GM12874 (cell line): ENCODE results near the gene GEMIN7.

ENCODE experiments used
- TF ChIP-seq, protein P1 (sequence below): IDR thresholded peaks from 2 replicates; pipeline ENCODE4 v1.5.1; 2011; ENCODE audit warnings: low read depth, mild to moderate bottlenecking, control low read depth, low read length, moderate library complexity; ENCODE audit not compliant: insufficient read depth

Gene GEMIN7

DNA sequence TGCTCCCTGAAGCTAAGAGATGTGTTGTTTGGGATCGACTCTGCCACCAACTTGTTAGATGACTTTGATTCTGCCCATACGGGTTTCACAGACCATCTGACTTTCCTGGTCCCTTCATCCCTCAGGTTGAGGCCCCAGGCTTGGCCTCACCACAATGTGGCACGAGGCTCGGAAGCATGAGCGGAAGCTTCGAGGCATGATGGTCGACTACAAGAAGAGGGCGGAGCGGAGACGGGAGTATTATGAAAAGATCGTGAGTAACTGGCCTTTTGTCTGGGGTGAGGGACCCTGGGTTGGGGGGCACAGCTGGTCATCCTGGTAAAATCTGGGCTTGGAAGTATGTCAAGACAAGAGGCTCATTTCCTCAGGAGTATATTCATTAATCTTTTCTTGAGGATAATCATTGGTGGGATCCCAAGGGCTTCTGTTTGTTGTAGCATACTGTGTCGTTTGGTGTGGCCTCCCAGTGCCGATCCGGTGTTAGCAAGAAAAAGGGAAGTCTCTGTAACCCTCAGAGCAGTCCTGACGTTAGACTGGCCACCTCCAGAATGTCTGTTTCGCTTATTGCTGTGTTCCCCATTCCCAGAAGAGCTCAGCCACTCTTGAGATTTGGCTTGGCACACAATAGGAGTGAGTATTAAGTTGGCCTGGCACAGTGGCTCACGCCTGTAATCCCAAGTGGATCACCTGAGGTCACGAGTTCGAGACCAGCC lies 38.8 kb upstream of the GEMIN7 start:
- TF ChIP-seq, protein P1, sequence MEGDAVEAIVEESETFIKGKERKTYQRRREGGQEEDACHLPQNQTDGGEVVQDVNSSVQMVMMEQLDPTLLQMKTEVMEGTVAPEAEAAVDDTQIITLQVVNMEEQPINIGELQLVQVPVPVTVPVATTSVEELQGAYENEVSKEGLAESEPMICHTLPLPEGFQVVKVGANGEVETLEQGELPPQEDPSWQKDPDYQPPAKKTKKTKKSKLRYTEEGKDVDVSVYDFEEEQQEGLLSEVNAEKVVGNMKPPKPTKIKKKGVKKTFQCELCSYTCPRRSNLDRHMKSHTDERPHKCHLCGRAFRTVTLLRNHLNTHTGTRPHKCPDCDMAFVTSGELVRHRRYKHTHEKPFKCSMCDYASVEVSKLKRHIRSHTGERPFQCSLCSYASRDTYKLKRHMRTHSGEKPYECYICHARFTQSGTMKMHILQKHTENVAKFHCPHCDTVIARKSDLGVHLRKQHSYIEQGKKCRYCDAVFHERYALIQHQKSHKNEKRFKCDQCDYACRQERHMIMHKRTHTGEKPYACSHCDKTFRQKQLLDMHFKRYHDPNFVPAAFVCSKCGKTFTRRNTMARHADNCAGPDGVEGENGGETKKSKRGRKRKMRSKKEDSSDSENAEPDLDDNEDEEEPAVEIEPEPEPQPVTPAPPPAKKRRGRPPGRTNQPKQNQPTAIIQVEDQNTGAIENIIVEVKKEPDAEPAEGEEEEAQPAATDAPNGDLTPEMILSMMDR, result no peak

DNA sequence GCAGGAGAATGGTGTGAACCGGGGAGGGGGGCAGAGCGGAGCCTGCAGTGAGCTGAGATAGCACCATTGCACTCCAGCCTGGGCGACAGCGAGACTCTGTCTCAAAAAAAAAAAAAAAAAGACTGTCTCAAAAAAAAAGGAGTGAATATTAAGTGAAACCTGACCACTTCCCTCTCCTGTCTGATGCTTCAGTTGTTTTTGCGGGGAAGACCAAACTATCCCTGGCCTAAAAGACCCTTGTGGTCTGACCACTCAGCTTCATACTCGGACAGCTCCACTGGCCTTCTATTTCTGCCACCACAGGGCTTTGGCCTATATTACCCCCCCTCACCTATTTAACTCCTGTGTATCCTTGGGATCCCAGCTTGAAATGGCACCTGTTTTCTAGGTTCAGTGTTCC lies 37.9 kb upstream of the GEMIN7 start:
- TF ChIP-seq, protein P1, result no peak

DNA sequence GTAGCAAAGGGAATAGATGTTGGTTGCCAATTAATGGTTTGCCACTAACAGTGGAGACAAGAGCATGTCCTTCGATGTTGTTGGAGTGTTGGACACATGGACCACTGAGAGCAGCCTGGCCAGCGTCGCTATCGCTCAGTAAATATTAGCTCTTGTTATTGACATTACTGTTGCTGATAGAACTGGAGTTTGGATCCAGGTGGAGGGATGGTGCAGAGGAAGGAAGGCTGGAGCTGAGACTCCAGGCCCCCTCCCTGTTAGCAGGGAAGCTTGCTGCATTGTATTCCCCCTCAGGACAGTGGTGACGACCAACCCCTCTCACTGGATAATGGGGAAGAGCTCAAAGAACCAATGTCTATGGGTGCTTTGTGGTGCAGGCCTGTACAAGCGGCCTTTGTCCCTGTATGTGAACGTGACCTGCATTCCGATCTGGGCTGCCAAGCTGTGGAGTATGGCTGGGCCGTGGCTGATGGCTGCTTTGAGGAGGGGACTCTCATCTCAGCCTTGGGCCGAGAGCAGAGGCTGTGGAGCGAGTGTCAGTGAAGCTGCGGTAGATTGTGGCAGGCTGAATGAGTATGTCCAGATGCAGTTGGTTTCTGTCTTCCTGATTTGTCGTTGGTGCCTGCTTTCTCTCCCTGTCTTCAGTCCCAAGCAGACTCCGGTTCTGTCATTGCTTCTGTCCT lies 33.2 kb upstream of the GEMIN7 start:
- TF ChIP-seq, protein P1, result no peak

DNA sequence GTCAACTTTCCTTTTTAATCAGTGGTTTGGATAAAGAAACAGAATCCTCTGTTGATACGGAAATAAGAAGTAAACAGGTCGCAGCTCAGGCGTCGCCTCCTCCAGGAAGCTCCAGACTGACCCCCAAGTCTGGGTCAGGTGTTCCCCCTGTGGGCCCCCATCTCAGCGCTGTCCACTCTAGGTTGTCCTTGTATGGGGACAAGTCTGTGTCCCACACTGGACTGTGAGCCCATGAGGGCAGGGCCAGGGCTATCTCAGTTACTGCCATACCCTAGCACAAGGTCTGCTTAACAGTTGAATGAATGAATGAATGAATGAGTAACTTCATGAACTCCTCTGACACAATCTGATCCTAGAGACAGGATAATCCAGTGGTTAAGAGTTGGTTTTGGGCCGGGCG lies 32.7 kb upstream of the GEMIN7 start:
- TF ChIP-seq, protein P1, result no peak

DNA sequence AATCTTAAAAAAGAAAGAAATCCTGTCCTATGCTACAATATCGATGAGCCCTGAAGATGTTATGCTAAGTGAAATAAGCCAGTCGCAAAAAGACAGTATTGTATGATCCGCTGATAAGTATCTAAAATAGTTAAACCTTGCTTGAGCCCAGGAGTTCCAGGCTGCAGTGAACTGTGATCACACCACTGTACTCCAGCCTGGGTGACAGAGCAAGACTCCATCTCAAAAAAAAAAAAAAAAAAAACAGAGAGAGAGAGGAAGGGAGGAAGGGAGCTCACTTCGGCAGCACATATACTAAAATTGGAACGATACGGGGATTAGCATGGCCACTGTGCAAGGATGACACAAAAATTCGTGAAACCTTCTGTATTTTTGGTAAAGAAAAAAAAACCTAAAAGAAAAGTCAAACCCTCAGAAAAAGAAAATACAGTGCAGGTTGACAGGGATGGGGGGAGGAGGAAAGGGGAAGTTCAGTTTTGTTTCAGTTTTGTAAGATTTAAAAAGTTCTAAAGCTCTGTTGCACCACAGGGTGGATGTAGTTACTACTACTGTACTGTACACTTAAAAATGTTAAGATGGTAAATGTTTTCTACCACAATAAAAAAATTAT lies 31.8 kb upstream of the GEMIN7 start:
- TF ChIP-seq, protein P1, result no peak

DNA sequence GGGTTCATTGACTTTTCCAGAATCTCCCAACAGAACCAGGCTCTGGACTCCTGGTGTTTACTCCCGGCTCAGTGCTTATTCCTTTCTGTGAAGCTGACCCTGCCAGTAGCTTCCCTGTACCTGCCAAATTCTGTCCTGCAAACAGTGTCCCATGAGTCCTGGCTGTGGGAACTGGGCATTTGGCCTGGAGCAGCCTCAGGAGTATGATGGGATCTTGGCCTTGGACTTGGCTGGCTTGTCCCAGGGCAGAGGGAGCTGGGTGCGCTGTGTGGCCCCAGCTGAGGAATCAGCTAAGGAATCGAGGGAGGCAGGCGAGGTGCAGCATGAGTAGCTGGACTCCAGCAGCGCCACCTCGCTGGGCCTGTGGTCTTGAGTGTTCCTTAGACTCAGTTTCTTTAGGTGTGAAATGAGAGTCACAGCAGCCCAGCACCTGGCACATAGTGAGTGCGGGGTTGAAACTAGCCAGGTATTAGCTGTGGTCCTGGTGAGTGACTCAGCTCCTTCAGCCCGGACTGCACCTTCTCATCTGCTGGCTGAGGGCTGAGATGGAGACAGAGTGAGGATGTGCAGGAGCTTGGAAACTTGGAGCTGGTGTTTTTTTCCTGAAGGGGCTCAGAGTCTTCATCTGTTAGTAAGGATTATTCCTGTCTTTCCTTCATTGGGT lies 29.9 kb upstream of the GEMIN7 start:
- TF ChIP-seq, protein P1, result no peak

DNA sequence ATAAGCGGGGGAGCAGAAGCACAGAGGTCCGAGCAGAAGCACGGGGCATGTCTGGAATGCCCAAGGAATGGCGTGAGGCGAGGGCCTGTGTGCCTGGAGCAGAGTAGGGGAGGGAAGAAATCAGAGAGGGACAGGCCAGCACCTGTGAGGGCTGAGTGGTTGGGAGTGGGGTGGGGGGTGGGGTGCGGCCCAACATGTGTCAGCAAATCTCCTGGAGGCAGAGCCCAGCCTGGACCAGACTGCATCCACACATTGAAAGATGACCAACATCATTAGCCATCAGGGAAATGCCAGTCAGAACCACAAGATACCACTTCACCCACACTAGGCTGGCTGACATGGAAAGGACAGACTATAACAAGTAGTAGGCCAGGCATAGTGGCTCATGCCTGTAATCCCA lies 29.0 kb upstream of the GEMIN7 start:
- TF ChIP-seq, protein P1, result no peak
